Measurements from ENCODE around the gene STC2. TPM values are rescaled to one million over a fixed set of nuclear protein-coding genes. Genes with fewer than 3 reads are reported as not detected.

STC2 gene
- total and polyA plus RNA-seq, 10 of the 15 experiments (the other 5 are each of a cell fraction or from before 2014, with no cell fraction given) = 0.05 to 4.8 (median 2.0) TPM

GRCh38 chr5:173331956-173332479, 3.8 kb upstream of the STC2 start (continued):
- no peak for TF ChIP-seq ZNF207 (IDR thresholded peaks at IDR 0.05; ENCODE audit: borderline replicate concordance)

GRCh38 chr5:173331287-173331686, 3.1 kb upstream of the STC2 start:
- SMC1A ChIA-PET (ENCODE audit: uncharacterized antibody, unreplicated experiment) = interaction anchor here (1.2 to 3.9 kb wide), 4 partner anchors 25 to 624 kb away, joined by 3 to 29 read pairs (median 4); partner anchors contain the start of gene ATP6V0E1
- in situ Hi-C loops (cut with MboI) (loop anchor here (5.0 kb wide), 2 partner anchors 39 to 349 kb away; partner anchors contain the start of gene ATP6V0E1), intact Hi-C loops (cut with micrococcal nuclease; ENCODE audit: unreplicated experiment) (loop anchor here (5.0 kb wide), 1 partner anchor 494 kb away; no protein-coding TSS in a partner anchor)
- Histone ChIP-seq H4K20me1 (ENCODE audit: control insufficient read depth, insufficient read depth) (no peaks in the 10 kb centered on the region), H3K9ac (ENCODE audit: control insufficient read depth, insufficient read depth, low read length) (no peak overlapping the region), H3K4me2 (ENCODE audit: control insufficient read depth, insufficient read depth) (no peak overlapping the region), H3K4me1 (ENCODE audit: control insufficient read depth, insufficient read depth, low read length) (no peaks in the 10 kb centered on the region; the same call in 1 of the 2 replicates), H3K79me2 (ENCODE audit: control insufficient read depth, insufficient read depth, low read length) (peaks cover 8% of the 10 kb centered on the region), H2AFZ (ENCODE audit: control insufficient read depth, low read depth, low read length) (no peak overlapping the region), H3K27me3 (replicated peaks in 1 of 2; ENCODE audit: control insufficient read depth in 2 of 2, insufficient read depth in 2 of 2, low read length in 1 of 2) (peaks cover 0 to 4% of the 10 kb centered on the region in 2 experiments; a peak in 2 of 4 replicates), H3K27ac (ENCODE audit: control insufficient read depth, insufficient read depth) (no peak overlapping the region), H3K4me3 (no peak overlapping the region), H3K36me3 (ENCODE audit: control insufficient read depth in 2 of 2, insufficient read depth in 2 of 2, low read length in 1 of 2) (no peaks in the 10 kb centered on the region), H3K9me3 (replicated peaks; ENCODE audit: control insufficient read depth, insufficient read depth, low read length) (no peaks in the 10 kb centered on the region; the same call in none of the 3 replicates)
- RAD21 ChIA-PET (ENCODE audit: unreplicated experiment) = interaction anchor here (1.0 to 2.1 kb wide), 5 partner anchors 10 to 347 kb away, joined by 3 to 22 read pairs (median 5); partner anchors contain the start of gene ATP6V0E1
- CTCF ChIA-PET = interaction anchor here (0.6 to 6.9 kb wide), 20 partner anchors 9 to 1292 kb away, joined by 3 to 79 read pairs (median 4); partner anchors contain the start of genes ATP6V0E1 and RPL26L1
- POLR2A ChIA-PET = interaction anchor here (0.6 kb wide), 1 partner anchor 385 kb away, joined by 5 read pairs; no protein-coding TSS in a partner anchor
- WGBS (ENCODE audit: insufficient coverage, insufficient replicate concordance, low lambda C conversion rate, missing lambda C conversion rate) = 86% methylated on average over 4 of the region's 4 CpGs
- ATAC-seq = no peak
- no peak for DNase-seq (ENCODE audit: low read depth, low spot score)
- BruUV-seq (replicated peaks) = no TSS peak
- FAIRE-seq = no peak
- TF ChIP-seq ZNF274 (IDR thresholded peaks at IDR 0.05; ENCODE audit: insufficient read depth, insufficient read length) = no peak
- TF ChIP-seq CBX5 (IDR thresholded peaks at IDR 0.05; ENCODE audit: low read depth) = no peak
- no peak for TF ChIP-seq CREB1 (IDR thresholded peaks at IDR 0.05; ENCODE audit: low read depth)
- no peak for TF ChIP-seq SREBF1 (IDR thresholded peaks at IDR 0.05; ENCODE audit: low read length)
- no peak for TF ChIP-seq MLLT1 (IDR thresholded peaks at IDR 0.05)
- TF ChIP-seq GABPA (IDR thresholded peaks at IDR 0.05; ENCODE audit: low read depth) = no peak
- TF ChIP-seq REST (IDR thresholded peaks at IDR 0.05; ENCODE audit: low read depth, low read length) = no peak
- TF ChIP-seq E2F4 (IDR thresholded peaks at IDR 0.05; ENCODE audit: low read depth, low read length) = no peak
- no peak for TF ChIP-seq HDGF (IDR thresholded peaks at IDR 0.05)
- TF ChIP-seq CTCF (IDR thresholded peaks at IDR 0.05 in 2 of 3, conservative IDR thresholded peaks at IDR 0.05 in 1 of 3; ENCODE audit: control insufficient read depth in 2 of 3, extremely low read depth in 1 of 3, insufficient read depth in 1 of 3, low read depth in 3 of 3, low read length in 3 of 3) = no peak
- TF ChIP-seq JUND (IDR thresholded peaks at IDR 0.05; ENCODE audit: low read depth, low read length) = no peak
- no peak for TF ChIP-seq IKZF2 (IDR thresholded peaks at IDR 0.05)
- no peak for TF ChIP-seq POLR2AphosphoS5 (IDR thresholded peaks at IDR 0.05; ENCODE audit: low read length)
- TF ChIP-seq ZNF207 (IDR thresholded peaks at IDR 0.05; ENCODE audit: borderline replicate concordance) = no peak

Measured in GM12878 (cell line).